ENCODE results near the gene TNFAIP1.
"Not testable (repeated sequence)": the region's sequence is repeated elsewhere in the genome, so short reads cannot be mapped to it uniquely, and the experiment has no call there.

Gene TNFAIP1

GRCh38 chr17:28324781-28325180 is 10.8 kb upstream of the TNFAIP1 start:
- DNase-seq (ENCODE audit: low read depth in 2 of 2, low spot score in 1 of 2), result no peak

- no peak for DNase-seq (ENCODE audit: low read depth in 2 of 2, low spot score in 1 of 2)
Measured at GRCh38 chr17:28325211-28325610, 10.3 kb upstream of the TNFAIP1 start.

DNA sequence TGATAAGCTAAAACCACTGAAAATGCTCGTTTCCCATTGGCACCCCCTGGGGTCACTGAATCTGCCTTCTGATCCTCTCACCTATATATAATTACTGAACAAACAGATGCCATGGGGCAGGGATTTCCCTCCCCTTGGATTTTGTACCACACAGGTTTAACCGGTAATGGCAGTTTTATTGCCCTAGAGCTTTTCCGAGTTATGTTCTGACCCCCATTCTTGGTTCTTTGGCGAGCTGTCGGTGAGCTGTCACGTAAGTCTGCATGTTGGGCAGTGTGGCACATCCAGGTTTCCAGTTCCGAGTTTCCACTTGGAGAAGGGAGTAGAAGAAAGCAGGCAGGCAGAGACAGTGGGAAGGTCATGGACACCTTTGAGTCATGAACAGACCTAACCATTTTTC is 9.4 kb upstream of the TNFAIP1 start:
- no peak for DNase-seq (ENCODE audit: low read depth in 2 of 2, low spot score in 1 of 2)

DNA sequence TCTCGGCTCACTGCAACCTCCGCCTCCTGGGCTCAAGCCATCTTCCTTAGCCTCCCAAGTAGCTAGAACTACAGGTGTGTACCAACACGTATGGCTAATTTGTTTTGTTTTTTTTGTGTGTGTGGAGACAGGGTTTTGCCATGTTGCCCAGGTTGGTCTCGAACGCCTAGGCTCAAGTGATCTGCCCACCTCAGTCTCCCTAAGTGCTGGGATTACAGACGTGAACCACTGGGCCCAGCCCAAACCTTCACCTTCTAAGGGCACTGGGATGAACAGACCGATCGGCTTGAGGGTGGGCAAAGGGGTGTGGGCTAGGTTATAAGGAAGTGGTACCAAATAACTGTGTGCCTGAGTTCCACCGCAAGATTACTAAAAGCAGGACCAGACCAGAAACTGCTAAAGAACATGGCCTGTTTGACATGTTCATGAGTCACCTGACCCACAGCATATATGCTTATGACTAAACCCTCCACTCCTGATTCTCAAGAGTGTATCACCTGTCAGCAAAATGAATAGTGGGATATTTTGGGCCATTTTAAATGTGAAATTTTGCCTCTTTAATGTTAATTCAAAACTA is 8.4 kb upstream of the TNFAIP1 start:
- DNase-seq (ENCODE audit: low read depth in 2 of 2, low spot score in 1 of 2), result no peak

GRCh38 chr17:28327709-28328108 is 7.9 kb upstream of the TNFAIP1 start:
- no peak for DNase-seq (ENCODE audit: low read depth in 2 of 2, low spot score in 1 of 2)

GRCh38 chr17:28328325-28328724 is 7.2 kb upstream of the TNFAIP1 start:
- no peak for DNase-seq (ENCODE audit: low read depth in 2 of 2, low spot score in 1 of 2)

DNA sequence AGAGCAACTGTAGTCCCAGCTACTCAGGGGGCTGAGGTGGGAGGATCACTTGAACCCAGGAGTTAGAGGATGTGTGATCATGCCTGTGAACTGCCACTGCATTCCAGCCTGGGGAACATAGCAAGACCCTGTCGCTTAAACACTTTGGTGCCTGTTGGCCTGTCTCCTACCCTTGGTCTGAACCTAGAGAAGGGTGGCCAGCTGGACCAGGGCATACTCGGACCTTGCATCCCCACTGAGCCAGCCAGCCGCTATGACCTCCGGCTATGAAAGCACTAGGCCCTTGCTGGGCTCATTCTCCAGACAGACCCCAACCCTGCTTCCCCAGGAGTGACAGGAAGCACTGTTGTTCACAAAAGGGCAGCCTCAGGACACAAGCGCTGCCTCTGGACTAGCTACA is 4.9 kb upstream of the TNFAIP1 start:
- no peak for DNase-seq (ENCODE audit: low read depth in 2 of 2, low spot score in 1 of 2)

GRCh38 chr17:28331891-28332420 is 3.6 kb upstream of the TNFAIP1 start:
- no peak for DNase-seq (ENCODE audit: low read depth in 2 of 2, low spot score in 1 of 2)

- no peak for DNase-seq (ENCODE audit: low read depth in 2 of 2, low spot score in 1 of 2)
Measured at GRCh38 chr17:28333083-28333746, 2.3 kb upstream of the TNFAIP1 start.

GRCh38 chr17:28334171-28334570 is 1.4 kb upstream of the TNFAIP1 start:
- DNase-seq (ENCODE audit: low read depth in 2 of 2, low spot score in 1 of 2), result no peak

DNA sequence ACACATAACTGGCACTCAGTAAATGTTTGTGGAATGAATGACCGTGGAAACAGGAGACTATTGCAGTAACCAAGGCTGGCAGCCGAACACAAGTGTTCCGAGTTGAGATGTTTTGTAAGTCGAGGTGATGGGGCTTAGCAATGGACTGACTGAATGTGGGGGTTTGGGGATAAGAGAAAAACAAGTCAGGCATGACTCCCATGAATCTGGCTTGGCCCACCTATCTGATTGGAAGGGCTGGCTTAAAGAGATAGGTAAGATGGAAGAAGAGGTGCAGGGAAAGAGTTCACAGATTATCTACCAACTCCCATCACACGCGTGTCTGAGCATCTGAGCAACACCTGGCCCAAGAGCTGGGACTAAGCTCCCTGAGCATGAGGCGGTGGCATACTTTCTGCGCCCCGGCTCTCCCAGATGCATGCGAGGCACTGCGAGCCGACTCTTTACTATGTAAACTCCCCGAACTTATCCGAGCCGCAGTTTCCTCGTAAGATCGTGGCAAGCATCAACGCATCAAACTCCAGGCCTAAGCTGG is 828 bp upstream of the TNFAIP1 start:
- no peak for DNase-seq (ENCODE audit: low read depth in 2 of 2, low spot score in 1 of 2)

GRCh38 chr17:28335959-28336871 is 654 bp downstream of the TNFAIP1 start:
- no peak for DNase-seq (ENCODE audit: low read depth in 2 of 2, low spot score in 1 of 2)

GRCh38 chr17:28338056-28338768 is 2.7 kb downstream of the TNFAIP1 start:
- no peak for DNase-seq (ENCODE audit: low read depth in 2 of 2, low spot score in 1 of 2)

GRCh38 chr17:28338769-28339212 is 3.2 kb downstream of the TNFAIP1 start:
- DNase-seq (ENCODE audit: low read depth in 2 of 2, low spot score in 1 of 2), result not testable (repeated sequence)

GRCh38 chr17:28339431-28339830 is 3.9 kb downstream of the TNFAIP1 start:
- no peak for DNase-seq (ENCODE audit: low read depth in 2 of 2, low spot score in 1 of 2)

DNA sequence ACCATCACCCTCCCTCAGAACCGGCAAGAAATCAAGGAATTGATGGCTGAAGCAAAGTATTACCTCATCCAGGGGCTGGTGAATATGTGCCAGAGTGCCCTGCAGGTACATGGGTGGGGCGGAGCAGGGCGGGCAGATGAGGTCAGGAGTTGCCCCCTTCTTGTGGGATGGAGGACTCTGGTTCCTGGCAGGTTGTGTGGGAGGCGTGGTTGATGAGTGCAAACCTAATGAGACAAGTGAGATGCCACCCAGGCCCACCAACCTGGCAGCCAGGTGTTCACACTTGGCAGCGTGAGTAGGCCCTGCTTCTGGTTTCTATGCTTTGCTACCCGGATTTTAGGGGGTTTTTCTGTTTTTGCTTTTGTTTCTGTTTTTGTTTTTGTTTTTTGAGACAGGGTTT is 4.8 kb downstream of the TNFAIP1 start:
- no peak for DNase-seq (ENCODE audit: low read depth in 2 of 2, low spot score in 1 of 2)

DNA sequence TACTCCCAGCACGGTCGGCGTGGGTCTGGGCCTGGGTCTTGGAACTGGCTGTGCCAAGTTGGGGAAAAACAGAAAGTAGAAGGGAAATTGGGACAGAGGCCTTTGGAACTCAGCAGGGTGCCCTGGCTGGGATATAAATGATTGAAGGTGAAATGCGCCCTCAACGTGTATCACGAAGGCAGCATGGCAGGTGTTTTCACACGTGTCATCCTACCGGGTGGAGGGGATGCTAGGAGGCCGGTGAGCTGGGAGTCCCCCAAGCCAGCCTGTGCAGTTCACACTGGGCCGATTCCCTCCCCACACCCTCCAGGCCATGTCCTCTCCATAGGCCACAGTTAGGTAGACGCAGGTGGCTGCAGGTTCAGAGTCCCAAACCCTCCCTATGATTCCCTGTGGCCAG is 6.0 kb downstream of the TNFAIP1 start:
- no peak for DNase-seq (ENCODE audit: low read depth in 2 of 2, low spot score in 1 of 2)

- DNase-seq (ENCODE audit: low read depth in 2 of 2, low spot score in 1 of 2), result no peak
Measured at GRCh38 chr17:28342313-28342712, 6.8 kb downstream of the TNFAIP1 start.

DNA sequence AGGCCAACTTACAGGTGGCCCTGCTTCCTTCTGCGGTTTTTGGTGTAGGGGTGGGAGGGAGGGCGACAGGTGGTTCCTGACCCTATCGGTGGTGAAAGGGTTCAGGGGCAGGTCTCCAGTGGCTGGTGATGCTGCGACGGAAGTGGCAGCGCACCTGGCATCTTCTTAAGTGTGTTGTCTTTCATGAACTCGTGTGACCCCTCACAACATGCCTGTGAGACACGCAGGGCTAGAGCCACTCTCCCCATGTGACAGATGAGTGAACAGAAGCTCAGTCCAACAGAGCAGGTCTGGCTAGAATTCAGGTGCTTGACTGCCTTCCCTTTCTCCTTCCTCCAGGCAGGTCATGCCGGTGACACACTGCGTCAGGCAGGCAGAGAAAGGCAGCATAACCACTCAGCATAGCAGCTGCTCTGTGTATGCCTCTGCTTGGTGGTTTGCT is 8.0 kb downstream of the TNFAIP1 start:
- DNase-seq (ENCODE audit: low read depth in 2 of 2, low spot score in 1 of 2), result no peak

DNA sequence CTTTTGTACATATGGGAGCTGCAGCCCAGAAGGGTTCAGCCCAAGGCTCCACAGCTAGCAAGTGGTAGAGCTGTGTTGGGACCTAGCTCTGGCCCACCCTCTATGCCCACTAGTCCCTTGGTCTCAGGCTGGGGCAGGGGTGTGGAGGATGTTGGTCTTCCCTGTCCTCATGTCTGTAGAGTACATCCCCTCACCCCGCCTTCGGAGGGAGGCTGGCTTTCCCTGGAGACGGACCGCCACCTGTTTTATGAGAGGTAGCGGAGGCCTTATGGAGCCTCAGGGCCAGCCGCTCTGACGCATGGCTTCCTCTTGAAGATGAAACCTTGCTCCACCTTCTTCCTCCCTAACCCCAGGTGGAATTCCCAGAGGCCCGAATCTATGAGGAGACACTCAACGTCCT is 8.4 kb downstream of the TNFAIP1 start:
- DNase-seq (ENCODE audit: low read depth in 2 of 2, low spot score in 1 of 2), result no peak

DNA sequence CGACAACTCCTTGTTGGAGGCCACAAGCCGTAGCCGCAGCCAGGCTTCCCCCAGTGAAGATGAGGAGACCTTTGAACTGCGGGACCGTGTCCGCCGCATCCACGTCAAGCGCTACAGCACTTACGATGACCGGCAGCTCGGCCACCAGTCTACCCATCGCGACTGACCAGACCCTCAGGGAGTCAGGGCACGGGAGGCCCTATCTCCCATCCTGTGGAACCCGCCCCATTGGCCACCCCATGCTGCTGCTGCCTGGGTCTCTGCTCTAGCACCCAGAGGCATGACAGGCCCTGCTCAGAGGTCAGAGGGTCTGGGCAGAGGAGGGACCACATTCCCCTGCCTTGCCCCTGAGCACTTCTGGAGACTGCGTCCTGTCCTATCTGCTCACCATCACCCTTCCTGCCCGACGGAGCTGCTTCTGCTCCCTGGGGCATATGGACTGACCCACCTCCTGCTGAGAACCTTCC is 8.9 kb downstream of the TNFAIP1 start:
- DNase-seq (ENCODE audit: low read depth in 2 of 2, low spot score in 1 of 2), result no peak
